ENCODE data around the gene SENP1. TPM values are rescaled to one million over a fixed set of nuclear protein-coding genes. Genes with fewer than 3 reads are reported as not detected.

Gene SENP1
- total RNA-seq, 2 donors from 2014 or later, result 11.4 to 15.8 TPM

DNA sequence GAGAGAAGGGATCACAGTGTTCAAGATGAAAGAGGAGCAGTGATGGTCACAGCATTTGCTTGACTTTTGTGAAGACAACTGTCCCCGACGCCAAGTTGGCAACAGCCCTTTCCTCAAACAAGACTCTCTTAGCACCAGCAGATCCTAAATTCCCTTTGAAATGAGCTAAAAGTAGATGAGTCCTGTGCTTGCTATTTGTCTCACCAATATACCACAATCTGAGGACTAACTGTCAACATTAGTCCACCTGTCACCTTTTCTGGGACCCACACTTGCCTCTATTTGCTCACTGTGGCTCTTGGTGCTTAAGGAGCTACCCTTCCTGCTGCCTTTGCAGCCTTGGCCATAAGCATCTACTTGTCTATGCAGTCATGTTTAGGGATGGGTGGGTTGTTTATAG is 54.2 kb downstream of the SENP1 start:
- 95 to 98% methylated on average over 2 of the region's 2 CpGs for WGBS, 2 donors
- peaks cover 0 to 2% of the 10 kb centered on the region in 2 donors for H3K36me3 ChIP-seq (replicated peaks in 1 of 2; ENCODE audit: insufficient read depth in 1 of 2, low read depth in 2 of 2)
- intact Hi-C loops (cut with DNase I), result no loop called here
- DNase-seq (no peak), ATAC-seq (no peak)
- H3K27ac ChIP-seq, result no peak overlapping the region
- no peaks in the 10 kb centered on the region for H3K9me3 ChIP-seq
- TF ChIP-seq POLR2A (IDR thresholded peaks at IDR 0.05) (no peak), CTCF (IDR thresholded peaks at IDR 0.05) (no peak)
- no peaks in the 10 kb centered on the region for H3K27me3 ChIP-seq
- H3K4me3 ChIP-seq, result no peak overlapping the region
- no peaks in the 10 kb centered on the region for H3K4me1 ChIP-seq

DNA sequence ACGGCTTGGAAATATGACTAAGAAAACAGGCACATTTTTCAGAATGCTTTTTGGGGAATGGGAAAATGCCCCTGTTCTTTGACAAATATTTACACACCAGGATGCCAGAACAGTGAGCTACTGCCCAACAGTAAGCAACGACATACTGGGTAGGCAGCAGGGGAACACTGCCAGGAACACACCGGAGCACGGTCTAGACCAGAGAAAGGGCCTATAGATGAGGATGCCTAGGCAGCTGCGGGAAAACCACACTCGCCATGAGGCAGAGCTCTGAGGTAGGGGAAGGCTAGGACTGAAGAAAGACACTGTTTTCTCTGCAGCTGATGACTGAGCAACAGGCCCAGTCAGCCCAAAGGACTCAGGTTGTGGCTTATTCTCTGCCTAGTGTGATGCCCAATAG is 55.7 kb downstream of the SENP1 start:
- WGBS, 2 donors, result 73 to 86% methylated on average over 6 of the region's 6 CpGs
- Histone ChIP-seq H3K27me3 (no peaks in the 10 kb centered on the region), H3K36me3 (replicated peaks in 1 of 2; ENCODE audit: insufficient read depth in 1 of 2, low read depth in 2 of 2) (peaks cover 5 to 7% of the 10 kb centered on the region in 2 donors), H3K4me1 (no peaks in the 10 kb centered on the region), H3K9me3 (no peaks in the 10 kb centered on the region), H3K4me3 (no peak overlapping the region), H3K27ac (no peak overlapping the region)
- ATAC-seq (no peak), DNase-seq (no peak)
- intact Hi-C loops (cut with DNase I), result no loop called here
- TF ChIP-seq CTCF (IDR thresholded peaks at IDR 0.05) (no peak), POLR2A (IDR thresholded peaks at IDR 0.05) (no peak)

- intact Hi-C loops (cut with DNase I), result no loop called here
- Histone ChIP-seq H3K9me3 (no peaks in the 10 kb centered on the region), H3K27ac (no peak overlapping the region), H3K27me3 (no peaks in the 10 kb centered on the region), H3K36me3 (replicated peaks in 1 of 2; ENCODE audit: insufficient read depth in 1 of 2, low read depth in 2 of 2) (peaks cover 7 to 10% of the 10 kb centered on the region in 2 donors), H3K4me3 (no peak overlapping the region), H3K4me1 (no peaks in the 10 kb centered on the region)
- ATAC-seq, result no peak
- 83 to 84% methylated on average over 2 of the region's 2 CpGs for WGBS, 2 donors
- TF ChIP-seq POLR2A (IDR thresholded peaks at IDR 0.05) (no peak), CTCF (IDR thresholded peaks at IDR 0.05) (no peak)
- no peak for DNase-seq
Observed at GRCh38 chr12:48045965-48046518, 59.8 kb downstream of the SENP1 start.

GRCh38 chr12:48045061-48045846 is 60.6 kb downstream of the SENP1 start:
- no peak for DNase-seq
- H3K9me3 ChIP-seq, result no peaks in the 10 kb centered on the region
- H3K27ac ChIP-seq, result no peak overlapping the region
- ATAC-seq, result no peak
- peaks cover 7 to 10% of the 10 kb centered on the region in 2 donors for H3K36me3 ChIP-seq (replicated peaks in 1 of 2; ENCODE audit: insufficient read depth in 1 of 2, low read depth in 2 of 2)
- 89 to 90% methylated on average over 6 of the region's 6 CpGs for WGBS, 2 donors
- no peak overlapping the region for H3K4me3 ChIP-seq
- no peaks in the 10 kb centered on the region for H3K27me3 ChIP-seq
- no peak for TF ChIP-seq CTCF (IDR thresholded peaks at IDR 0.05)
- TF ChIP-seq POLR2A (IDR thresholded peaks at IDR 0.05), result no peak
- H3K4me1 ChIP-seq, result no peaks in the 10 kb centered on the region
- intact Hi-C loops (cut with DNase I), result no loop called here
